GM23248 (cell line): Measurements from ENCODE around the gene APLP2.

ENCODE experiments used
- EZH2 ChIP-seq: fragments of 200-600 bp; sonication (generic); IDR thresholded peaks from 2 replicates; pipeline ENCODE4 v1.6.1; 2018; ENCODE audit warnings: antibody characterized with exemption, mild to moderate bottlenecking; ENCODE audit not compliant: insufficient read depth, poor library complexity, severe bottlenecking
- EZH2phosphoT487 ChIP-seq: fragments of 200-600 bp; sonication (generic); IDR thresholded peaks from 2 replicates; pipeline ENCODE4 v1.6.1; 2018; ENCODE audit warnings: antibody characterized with exemption, moderate library complexity, mild to moderate bottlenecking, low read depth; ENCODE audit not compliant: insufficient read depth

DNA sequence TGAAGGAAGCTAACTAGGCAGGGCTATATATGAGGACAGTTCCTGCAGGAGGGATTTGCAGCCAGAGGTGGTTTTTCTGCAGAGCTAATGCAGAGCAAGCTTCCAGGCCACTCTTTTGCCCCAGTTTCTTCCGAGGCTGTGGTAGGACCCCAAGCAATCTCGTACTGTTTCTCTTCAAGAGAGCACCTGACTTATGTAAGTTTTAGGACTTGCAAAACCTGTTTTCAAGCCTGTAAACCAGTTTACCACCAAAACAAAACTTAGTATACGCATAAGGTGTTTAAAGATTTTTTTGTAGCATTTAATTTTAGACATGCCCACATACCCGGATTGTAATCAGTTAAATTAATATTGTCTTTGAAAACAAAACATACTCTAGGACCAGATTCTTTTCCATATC is 7.7 kb upstream of the APLP2 start:
- no peak for TF ChIP-seq EZH2
- no peak for TF ChIP-seq EZH2phosphoT487
